ENCODE results near the gene STK33.

DNA sequence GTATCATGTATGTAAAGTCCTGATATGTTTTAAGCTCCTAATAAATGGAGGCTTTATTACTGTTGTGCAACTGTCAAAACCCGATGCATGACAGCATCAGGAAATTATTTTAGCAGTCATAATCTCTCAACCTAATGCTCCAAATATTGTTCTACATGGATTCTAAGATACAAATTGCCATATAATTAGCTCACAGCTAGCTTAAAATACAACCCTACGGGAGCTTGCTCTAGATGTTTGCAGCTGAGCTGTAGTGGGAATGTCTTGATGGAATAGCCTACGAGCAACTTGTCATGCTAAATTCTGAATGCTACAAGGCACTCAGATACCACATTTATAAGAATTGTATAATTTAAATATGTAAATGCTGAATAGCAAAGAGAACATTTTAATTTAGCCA lies 109.8 kb downstream of the STK33 start:
- TF ChIP-seq, protein P1, sequence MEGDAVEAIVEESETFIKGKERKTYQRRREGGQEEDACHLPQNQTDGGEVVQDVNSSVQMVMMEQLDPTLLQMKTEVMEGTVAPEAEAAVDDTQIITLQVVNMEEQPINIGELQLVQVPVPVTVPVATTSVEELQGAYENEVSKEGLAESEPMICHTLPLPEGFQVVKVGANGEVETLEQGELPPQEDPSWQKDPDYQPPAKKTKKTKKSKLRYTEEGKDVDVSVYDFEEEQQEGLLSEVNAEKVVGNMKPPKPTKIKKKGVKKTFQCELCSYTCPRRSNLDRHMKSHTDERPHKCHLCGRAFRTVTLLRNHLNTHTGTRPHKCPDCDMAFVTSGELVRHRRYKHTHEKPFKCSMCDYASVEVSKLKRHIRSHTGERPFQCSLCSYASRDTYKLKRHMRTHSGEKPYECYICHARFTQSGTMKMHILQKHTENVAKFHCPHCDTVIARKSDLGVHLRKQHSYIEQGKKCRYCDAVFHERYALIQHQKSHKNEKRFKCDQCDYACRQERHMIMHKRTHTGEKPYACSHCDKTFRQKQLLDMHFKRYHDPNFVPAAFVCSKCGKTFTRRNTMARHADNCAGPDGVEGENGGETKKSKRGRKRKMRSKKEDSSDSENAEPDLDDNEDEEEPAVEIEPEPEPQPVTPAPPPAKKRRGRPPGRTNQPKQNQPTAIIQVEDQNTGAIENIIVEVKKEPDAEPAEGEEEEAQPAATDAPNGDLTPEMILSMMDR (IDR thresholded peaks at IDR 0.05): no peak
- TF ChIP-seq POLR2A (IDR thresholded peaks at IDR 0.05): no peak
